KMS-11 (cell line): ENCODE measurements around the gene ELF5.

Experiments used
- H2AFZ ChIP-seq: fragments of 200-600 bp; sonication (generic); 2 replicates; pipeline ENCODE4 v1.6.1; 2016; ENCODE audit warnings: antibody characterized with exemption, mixed run types, low read depth
- H3K27ac ChIP-seq: fragments of 200-600 bp; sonication (generic); 2 replicates; pipeline ENCODE4 v1.6.1; 2016; ENCODE audit warnings: mild to moderate bottlenecking, mixed run types
- H3K27me3 ChIP-seq: fragments of 200-600 bp; sonication (generic); 2 replicates; pipeline ENCODE4 v1.6.1; 2017; ENCODE audit warnings: mild to moderate bottlenecking, low read depth, mixed run types, moderate library complexity; ENCODE audit not compliant: insufficient read depth
- H3K36me3 ChIP-seq: fragments of 200-600 bp; sonication (generic); 2 replicates; pipeline ENCODE4 v1.6.1; 2017; ENCODE audit warnings: mild to moderate bottlenecking, mixed run types; ENCODE audit not compliant: insufficient read depth
- H3K4me1 ChIP-seq: fragments of 200-600 bp; sonication (generic); 2 replicates; pipeline ENCODE4 v1.6.1; 2016; ENCODE audit warnings: mild to moderate bottlenecking, low read depth, mixed run types; ENCODE audit not compliant: poor library complexity, severe bottlenecking
- H3K4me2 ChIP-seq: fragments of 200-600 bp; sonication (generic); 2 replicates; pipeline ENCODE4 v1.7.0; 2016; ENCODE audit warnings: mild to moderate bottlenecking, mixed run types
- H3K4me3 ChIP-seq: fragments of 200-600 bp; sonication (generic); IDR thresholded peaks from 2 replicates; pipeline ENCODE4 v1.6.1; 2017; ENCODE audit warnings: low read depth, low read length, mixed read lengths; ENCODE audit not compliant: insufficient read depth
- H3K79me2 ChIP-seq: fragments of 200-600 bp; sonication (generic); 2 replicates; pipeline ENCODE4 v1.6.1; 2016; ENCODE audit warnings: low read depth, mixed run types; ENCODE audit not compliant: insufficient read depth
- H3K9ac ChIP-seq: fragments of 200-600 bp; sonication (generic); 2 replicates; pipeline ENCODE4 v1.6.1; 2016; ENCODE audit warnings: mild to moderate bottlenecking, mixed run types
- H4K20me1 ChIP-seq: fragments of 200-600 bp; sonication (generic); 2 replicates; pipeline ENCODE4 v1.6.1; 2016; ENCODE audit warnings: mild to moderate bottlenecking, mixed run types; ENCODE audit not compliant: insufficient read depth
- CTCF ChIP-seq: fragments of 200-600 bp; sonication (generic); conservative IDR thresholded peaks from 2 replicates; pipeline ENCODE4 v1.6.1; 2017; ENCODE audit warnings: low read depth, mild to moderate bottlenecking, antibody characterized with exemption, low read length, moderate library complexity, mixed read lengths

Gene ELF5

DNA sequence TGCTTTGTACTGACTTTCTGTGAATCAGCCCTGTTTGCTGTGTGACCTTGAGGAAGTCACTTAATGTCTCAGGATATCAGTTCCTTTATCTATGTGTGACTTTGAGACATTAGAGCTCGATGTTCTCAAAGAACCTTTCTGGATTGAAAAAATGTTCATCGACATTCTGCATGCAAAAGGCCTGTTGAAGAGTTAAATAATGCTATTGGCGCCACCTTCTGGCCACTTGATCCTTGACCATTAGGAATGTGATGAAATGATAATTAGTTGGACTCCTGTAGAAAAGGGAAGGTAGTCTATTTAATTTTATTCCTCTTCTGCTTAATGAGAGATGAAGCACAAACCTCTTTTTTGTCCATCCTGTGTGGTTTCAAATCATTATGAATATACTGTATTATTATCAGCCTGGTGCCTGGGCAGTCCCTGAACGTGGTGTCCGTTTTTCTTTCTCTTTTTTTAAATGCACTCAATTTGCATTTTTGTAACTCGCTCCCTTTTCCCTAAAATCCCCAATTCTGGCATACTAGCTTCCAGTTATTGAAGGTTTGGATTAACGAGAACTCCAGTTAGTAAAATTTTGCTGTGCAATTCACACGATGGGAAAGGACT, 20.7 kb downstream of the ELF5 start:
- Histone ChIP-seq H3K27ac (no peak overlapping the region), H4K20me1 (no peaks in the 10 kb centered on the region), H3K4me2 (no peak overlapping the region), H2AFZ (no peak overlapping the region), H3K27me3 (no peaks in the 10 kb centered on the region), H3K36me3 (no peaks in the 10 kb centered on the region), H3K9ac (no peak overlapping the region), H3K79me2 (no peaks in the 10 kb centered on the region), H3K4me3 (no peak overlapping the region), H3K4me1 (no peaks in the 10 kb centered on the region)
- peak; percentile 88 for TF ChIP-seq CTCF

- Histone ChIP-seq H3K4me3 (no peak overlapping the region), H3K79me2 (no peaks in the 10 kb centered on the region), H4K20me1 (no peaks in the 10 kb centered on the region), H3K27ac (no peak overlapping the region), H3K27me3 (no peaks in the 10 kb centered on the region), H2AFZ (no peak overlapping the region), H3K4me2 (no peak overlapping the region), H3K9ac (no peak overlapping the region), H3K36me3 (no peaks in the 10 kb centered on the region), H3K4me1 (no peaks in the 10 kb centered on the region)
- TF ChIP-seq CTCF, result no peak
These were observed 23.3 kb downstream of the ELF5 start for GRCh38 chr11:34490304-34490703.

DNA sequence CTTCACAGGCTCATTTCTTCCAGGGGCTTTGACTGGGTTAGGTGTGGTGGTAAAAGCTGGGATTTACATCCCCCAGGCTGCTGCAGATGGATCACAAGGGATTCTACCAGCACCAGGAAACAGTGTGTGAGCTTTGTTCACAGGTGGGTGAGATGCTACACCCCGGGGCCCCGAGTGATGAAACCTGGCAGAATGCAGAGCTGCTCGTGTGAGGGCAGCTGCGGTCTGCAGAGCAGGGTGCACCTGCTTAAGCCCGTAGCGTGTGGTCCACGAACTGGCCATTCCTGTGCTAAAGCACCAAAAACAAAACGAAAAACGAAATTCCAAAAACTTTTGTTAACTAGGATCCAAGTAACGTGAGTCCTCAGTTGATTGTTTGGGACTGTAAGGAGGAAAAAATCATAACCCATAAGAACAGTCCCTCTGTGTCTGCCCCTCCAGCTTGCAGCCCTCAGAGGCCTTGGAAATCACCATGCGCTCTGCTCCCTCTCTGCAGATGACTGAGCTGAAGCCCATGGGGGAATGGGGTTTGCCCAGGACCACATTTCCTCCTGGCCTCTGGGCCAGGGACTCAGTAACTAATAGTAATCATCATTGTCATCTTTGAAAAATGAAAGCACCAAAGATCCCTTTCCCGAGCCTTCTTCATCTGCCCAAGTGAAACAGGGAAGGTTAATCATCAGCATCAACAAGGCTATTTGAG, 24.6 kb downstream of the ELF5 start:
- H3K9ac ChIP-seq, result no peak overlapping the region
- no peak for TF ChIP-seq CTCF
- H3K4me1 ChIP-seq, result no peaks in the 10 kb centered on the region
- H3K4me2 ChIP-seq, result no peak overlapping the region
- H3K4me3 ChIP-seq, result no peak overlapping the region
- H4K20me1 ChIP-seq, result no peaks in the 10 kb centered on the region
- H3K36me3 ChIP-seq, result no peaks in the 10 kb centered on the region
- no peak overlapping the region for H2AFZ ChIP-seq
- H3K27ac ChIP-seq, result no peak overlapping the region
- H3K79me2 ChIP-seq, result no peaks in the 10 kb centered on the region
- no peaks in the 10 kb centered on the region for H3K27me3 ChIP-seq

DNA sequence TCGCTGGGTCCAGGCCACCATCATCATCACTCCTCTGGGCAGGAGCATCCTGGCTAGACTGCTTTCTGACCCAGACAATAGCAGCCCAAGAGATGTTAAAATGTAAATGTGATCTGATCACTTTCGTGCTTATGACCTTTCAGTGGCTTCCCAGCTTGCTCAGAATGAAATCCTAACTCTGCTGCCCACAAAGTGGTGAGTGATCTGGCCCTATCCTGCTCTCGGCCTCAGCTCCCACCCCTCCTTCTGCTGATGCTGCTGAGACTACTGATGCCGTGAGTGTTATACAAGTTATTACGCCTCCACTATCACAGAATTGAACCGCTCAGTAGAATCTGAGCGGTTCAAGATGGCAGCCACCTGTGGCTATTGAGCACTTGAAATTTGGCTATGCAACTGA, 26.2 kb downstream of the ELF5 start:
- H3K4me3 ChIP-seq, result no peak overlapping the region
- no peaks in the 10 kb centered on the region for H3K36me3 ChIP-seq
- TF ChIP-seq CTCF, result no peak
- H2AFZ ChIP-seq, result no peak overlapping the region
- H3K79me2 ChIP-seq, result no peaks in the 10 kb centered on the region
- H3K27ac ChIP-seq, result no peak overlapping the region
- H3K4me1 ChIP-seq, result no peaks in the 10 kb centered on the region
- no peak overlapping the region for H3K9ac ChIP-seq
- no peaks in the 10 kb centered on the region for H3K27me3 ChIP-seq
- H4K20me1 ChIP-seq, result no peaks in the 10 kb centered on the region
- no peak overlapping the region for H3K4me2 ChIP-seq
